GM21825 (cell line): ENCODE data around the gene SPG7.

Experiments
- ATAC-seq: cut with Tn5 transposase; IDR thresholded peaks from one replicate; pipeline ENCODE4 v1.9.1; 2021; ENCODE audit warnings: mild to moderate bottlenecking, moderate library complexity; ENCODE audit not compliant: unreplicated experiment

Gene SPG7

GRCh38 chr16:89510526-89510925 is 2.3 kb downstream of the SPG7 start:
- no peak for ATAC-seq

GRCh38 chr16:89511374-89511773 is 3.2 kb downstream of the SPG7 start:
- no peak for ATAC-seq

- no peak for ATAC-seq
Measured at GRCh38 chr16:89512453-89512852, 4.2 kb downstream of the SPG7 start.

- ATAC-seq, result no peak
Measured at GRCh38 chr16:89517128-89517527, 8.9 kb downstream of the SPG7 start.

- no peak for ATAC-seq
Measured at GRCh38 chr16:89519881-89520280, 11.7 kb downstream of the SPG7 start.

- no peak for ATAC-seq
Measured at GRCh38 chr16:89522287-89522686, 14.1 kb downstream of the SPG7 start.

GRCh38 chr16:89523680-89524344 is 15.6 kb downstream of the SPG7 start:
- no peak for ATAC-seq

- no peak for ATAC-seq
Measured at GRCh38 chr16:89525146-89525913, 17.1 kb downstream of the SPG7 start.

- no peak for ATAC-seq
Measured at GRCh38 chr16:89529097-89529496, 20.9 kb downstream of the SPG7 start.

GRCh38 chr16:89530401-89531381 is 22.5 kb downstream of the SPG7 start:
- ATAC-seq, result no peak

GRCh38 chr16:89531821-89532526 is 23.8 kb downstream of the SPG7 start:
- no peak for ATAC-seq

GRCh38 chr16:89534252-89534756 is 26.1 kb downstream of the SPG7 start:
- ATAC-seq, result no peak

GRCh38 chr16:89536371-89536770 is 28.2 kb downstream of the SPG7 start:
- no peak for ATAC-seq

- ATAC-seq, result no peak
Measured at GRCh38 chr16:89536886-89537548, 28.8 kb downstream of the SPG7 start.

GRCh38 chr16:89537549-89537925 is 29.3 kb downstream of the SPG7 start:
- ATAC-seq, result no peak

GRCh38 chr16:89538286-89538685 is 30.1 kb downstream of the SPG7 start:
- ATAC-seq, result no peak

- ATAC-seq, result no peak
Measured at GRCh38 chr16:89540557-89540956, 32.4 kb downstream of the SPG7 start.

GRCh38 chr16:89541792-89542191 is 33.6 kb downstream of the SPG7 start:
- ATAC-seq, result no peak

GRCh38 chr16:89544113-89544512 is 35.9 kb downstream of the SPG7 start:
- ATAC-seq, result no peak

- ATAC-seq, result no peak
Measured at GRCh38 chr16:89544713-89545043, 36.5 kb downstream of the SPG7 start.
